Lower lobe of right lung (tissue), 2 donors: ENCODE results near the gene DENR. TPM values are rescaled to one million over a fixed set of nuclear protein-coding genes. Genes with fewer than 3 reads are reported as not detected.
A peak's percentile ranks its signal among the peaks of the same experiment; 100 is the strongest.
"Not testable (repeated sequence)": the region's sequence is repeated elsewhere in the genome, so short reads cannot be mapped to it uniquely, and the experiment has no call there.

ENCODE experiments used
- ATAC-seq, 2 donors: fragments of 200-7000 bp; cut with Tn5 transposase; one replicate each; pipeline ENCODE4 v1.9.1; 2020 to 2022; ENCODE audit warnings: mild to moderate bottlenecking in 2 of 2, moderate library complexity in 2 of 2
- DNase-seq: peaks from one replicate; pipeline ENCODE4 v3.0.0-alpha.2; 2020
- H3K27ac ChIP-seq: fragments of 200-600 bp; one replicate; pipeline ENCODE4 v1.8.0; 2022
- H3K27me3 ChIP-seq: fragments of 200-600 bp; one replicate; pipeline ENCODE4 v1.8.0; 2022; ENCODE audit warnings: low read depth
- H3K36me3 ChIP-seq: fragments of 200-600 bp; one replicate; pipeline ENCODE4 v1.8.0; 2022; ENCODE audit warnings: mild to moderate bottlenecking
- H3K4me1 ChIP-seq: fragments of 200-600 bp; one replicate; pipeline ENCODE4 v1.8.0; 2022
- H3K4me3 ChIP-seq: fragments of 200-600 bp; one replicate; pipeline ENCODE4 v1.8.0; 2022; ENCODE audit warnings: mild to moderate bottlenecking
- H3K9me3 ChIP-seq: fragments of 200-600 bp; one replicate; pipeline ENCODE4 v1.8.0; 2022
- intact Hi-C: fragments of 100-400 bp; cut with DNase I; formaldehyde crosslinking; loops from one replicate; pipeline ENCODE4 v1.11.0; 2022
- long read RNA-seq: library from polyadenylated mRNA; unstranded; transcript quantifications from one replicate; pipeline ENCODE4 v2.0.0, GENCODE V29; 2021
- total RNA-seq: library from RNA; stranded (reverse); fragmentation: NEBNext Ultra II Directional; extraction: Animal tissue kit (Norgen Biotek cat#: 25700); gene quantifications from one replicate; pipeline ENCODE4 v1.2.1, GENCODE V29; 2021
- TF ChIP-seq, protein P1 (sequence below): fragments of 200-600 bp; IDR thresholded peaks from one replicate; pipeline ENCODE4 v1.8.0; 2022; ENCODE audit warnings: antibody characterized with exemption, mild to moderate bottlenecking
- donor health status: DM: no; HTN: yes; CAD: no; lungs with severe emphysema.

The DENR gene, protein sequence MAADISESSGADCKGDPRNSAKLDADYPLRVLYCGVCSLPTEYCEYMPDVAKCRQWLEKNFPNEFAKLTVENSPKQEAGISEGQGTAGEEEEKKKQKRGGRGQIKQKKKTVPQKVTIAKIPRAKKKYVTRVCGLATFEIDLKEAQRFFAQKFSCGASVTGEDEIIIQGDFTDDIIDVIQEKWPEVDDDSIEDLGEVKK
- total RNA-seq: 30.9 TPM
- long read RNA-seq, transcript DENR-203 (2 exons, 699 nt): major isoform, 5 of 13 reads
- long read RNA-seq, partial matches to known transcripts: 3 of 13 reads
- long read RNA-seq, other reads (novel, unspliced or antisense): 5 of 13 reads

DNA sequence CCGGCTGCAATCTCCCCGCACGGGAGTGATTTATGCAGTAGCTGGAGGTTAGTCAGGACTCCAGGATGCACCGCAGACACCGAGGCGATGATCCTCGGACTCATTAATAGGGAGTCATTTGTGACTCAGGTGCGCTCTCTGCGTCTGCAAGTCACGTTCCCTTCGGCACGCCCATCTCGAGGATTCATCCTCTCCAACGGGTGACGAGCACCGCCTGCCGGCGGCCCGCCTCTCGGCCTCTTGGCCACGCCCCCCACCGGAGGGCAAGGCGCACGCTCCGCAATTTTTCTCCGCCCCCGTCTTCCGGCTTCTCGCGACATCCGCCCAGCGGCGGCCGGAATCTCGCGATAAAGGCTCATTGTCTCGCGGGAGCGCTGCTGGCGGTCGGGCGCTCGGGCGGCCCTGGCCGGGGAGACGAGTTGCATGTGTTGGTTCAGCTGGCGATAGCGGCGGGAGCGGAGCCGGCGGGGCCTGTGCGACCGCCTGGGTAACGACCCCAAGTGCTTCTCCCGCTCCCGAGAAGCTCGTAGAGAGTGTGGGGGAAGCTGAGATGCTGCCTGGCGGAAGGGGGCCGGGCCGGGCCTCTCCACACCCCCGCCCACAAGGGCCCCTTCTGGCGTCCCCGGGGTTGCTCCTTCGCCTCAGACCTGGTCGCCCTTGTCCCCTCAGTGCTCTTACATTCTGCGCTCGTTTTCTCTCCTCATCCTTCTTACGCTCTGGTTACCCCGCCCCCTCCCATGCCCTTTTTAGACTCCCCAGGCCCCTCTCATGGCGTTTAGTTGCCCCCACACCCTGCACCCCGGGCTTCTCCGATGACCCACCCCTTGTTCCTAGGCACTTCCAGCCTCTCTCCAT lies at the start of gene DENR:
TSS of gene DENR (plus strand) at position 361 of the 855 bp plus-strand sequence. CDS start 878 bp downstream, outside the sequence.
- DNase-seq: peak; percentile 98
- Histone ChIP-seq H3K4me1 (peaks cover 19% of the 10 kb centered on the region), H3K9me3 (no peaks in the 10 kb centered on the region), H3K36me3 (peaks cover 39% of the 10 kb centered on the region), H3K27ac (peak within 1 kb of the TSS; percentile 87), H3K27me3 (no peaks in the 10 kb centered on the region), H3K4me3 (peak within 1 kb of the TSS; percentile 71)
- peak; percentile 99 for ATAC-seq
- TF ChIP-seq, protein P1, sequence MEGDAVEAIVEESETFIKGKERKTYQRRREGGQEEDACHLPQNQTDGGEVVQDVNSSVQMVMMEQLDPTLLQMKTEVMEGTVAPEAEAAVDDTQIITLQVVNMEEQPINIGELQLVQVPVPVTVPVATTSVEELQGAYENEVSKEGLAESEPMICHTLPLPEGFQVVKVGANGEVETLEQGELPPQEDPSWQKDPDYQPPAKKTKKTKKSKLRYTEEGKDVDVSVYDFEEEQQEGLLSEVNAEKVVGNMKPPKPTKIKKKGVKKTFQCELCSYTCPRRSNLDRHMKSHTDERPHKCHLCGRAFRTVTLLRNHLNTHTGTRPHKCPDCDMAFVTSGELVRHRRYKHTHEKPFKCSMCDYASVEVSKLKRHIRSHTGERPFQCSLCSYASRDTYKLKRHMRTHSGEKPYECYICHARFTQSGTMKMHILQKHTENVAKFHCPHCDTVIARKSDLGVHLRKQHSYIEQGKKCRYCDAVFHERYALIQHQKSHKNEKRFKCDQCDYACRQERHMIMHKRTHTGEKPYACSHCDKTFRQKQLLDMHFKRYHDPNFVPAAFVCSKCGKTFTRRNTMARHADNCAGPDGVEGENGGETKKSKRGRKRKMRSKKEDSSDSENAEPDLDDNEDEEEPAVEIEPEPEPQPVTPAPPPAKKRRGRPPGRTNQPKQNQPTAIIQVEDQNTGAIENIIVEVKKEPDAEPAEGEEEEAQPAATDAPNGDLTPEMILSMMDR: peak; percentile 87
- intact Hi-C loops: loop anchor here (10.0 kb wide), 1 partner anchor 118 kb away; no protein-coding TSS in a partner anchor

DNA sequence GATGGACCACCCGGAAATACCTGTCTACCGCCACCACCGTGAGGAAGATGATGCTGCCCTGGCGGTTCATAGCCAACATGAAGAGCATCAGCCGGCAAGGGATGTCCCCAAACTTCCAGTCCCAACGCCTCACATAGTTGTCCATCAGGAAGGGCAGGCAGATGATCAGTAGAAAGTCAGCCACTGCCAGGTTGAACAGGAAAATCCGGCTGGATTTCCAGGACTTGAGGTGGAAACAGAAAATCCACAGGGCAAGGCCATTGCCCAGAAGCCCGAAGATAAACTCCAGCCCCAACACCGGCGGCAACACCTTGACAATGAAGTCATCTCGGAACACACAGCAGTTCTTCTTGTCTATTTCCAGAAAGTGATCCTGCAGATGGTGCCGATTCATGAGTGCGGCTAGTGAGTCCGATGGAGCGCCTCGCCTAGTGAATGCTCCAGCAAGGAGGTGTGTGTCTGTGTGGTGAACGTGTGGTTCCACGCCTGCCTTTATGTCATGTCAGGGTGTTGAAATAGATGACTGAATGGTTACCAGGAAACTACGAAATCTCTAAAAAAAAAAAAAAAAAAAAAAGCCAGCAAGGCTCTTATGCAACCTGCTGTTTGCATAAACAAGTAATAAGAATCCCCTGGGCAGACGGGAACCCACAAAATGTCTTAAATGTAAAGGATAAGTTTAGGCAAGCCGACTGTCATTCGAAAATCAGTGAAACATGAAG lies 49.6 kb upstream of the DENR start, which contains the start of gene HCAR2:
TSS of gene HCAR2 (minus strand) at position 468 of the 722 bp plus-strand sequence. CDS start at position 394, 74 bp downstream.
- ATAC-seq (peak; percentile 66 to 79), DNase-seq (peak; percentile 73)
- H3K4me1 ChIP-seq, H3K36me3 ChIP-seq, H3K27ac ChIP-seq, H3K9me3 ChIP-seq, H3K27me3 ChIP-seq, intact Hi-C loops: not testable (repeated sequence)
- peak within 1 kb of the TSS; percentile 8 for H3K4me3 ChIP-seq

DNA sequence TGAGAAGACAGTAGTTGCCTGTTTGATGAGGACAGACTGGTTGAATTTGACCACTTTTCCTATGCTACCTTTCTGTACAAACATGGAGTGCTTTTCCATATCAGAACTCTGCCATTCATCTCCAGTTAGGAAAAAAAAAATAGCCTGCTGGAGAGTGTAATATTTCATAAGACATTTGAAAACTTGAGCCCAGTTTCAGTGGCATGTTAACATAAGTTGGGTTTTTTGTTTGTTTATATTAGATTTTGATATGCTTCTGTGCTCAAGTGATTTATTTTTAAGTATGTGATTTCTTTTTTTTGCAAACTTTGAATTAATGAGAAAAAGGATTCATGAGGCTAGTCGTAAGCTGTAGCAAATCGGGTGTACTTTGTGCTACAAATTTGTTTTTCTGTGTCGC lies 48.8 kb upstream of the DENR start:
- H3K27ac ChIP-seq, H3K9me3 ChIP-seq, intact Hi-C loops: not testable (repeated sequence)

DNA sequence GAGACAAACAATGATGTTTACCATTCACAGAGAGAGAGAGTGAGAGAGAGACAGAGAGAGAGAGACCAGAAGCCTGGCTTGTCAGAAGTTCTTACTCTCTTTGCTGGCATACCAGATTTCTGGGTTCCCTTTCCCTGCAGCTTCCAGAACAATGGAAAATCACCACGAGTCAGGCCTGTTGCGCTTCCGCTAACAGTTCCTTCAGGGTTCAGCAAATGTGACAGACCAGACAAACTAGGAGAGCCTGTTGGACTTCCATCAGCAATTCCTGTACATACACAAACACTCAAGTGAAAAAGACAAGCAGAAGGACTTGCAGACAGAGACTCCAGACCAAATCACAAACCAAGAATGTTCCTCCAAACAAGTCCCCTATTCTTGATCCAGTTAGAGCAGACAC lies 43.3 kb upstream of the DENR start:
- H3K36me3 ChIP-seq, H3K4me3 ChIP-seq, DNase-seq, H3K27me3 ChIP-seq, intact Hi-C loops, ATAC-seq, H3K9me3 ChIP-seq, H3K27ac ChIP-seq, H3K4me1 ChIP-seq: not testable (repeated sequence)

More for the DNA sequence above, 48.8 kb upstream of the DENR start:
- not testable (repeated sequence) for H3K27me3 ChIP-seq, H3K4me1 ChIP-seq, ATAC-seq, H3K36me3 ChIP-seq, H3K4me3 ChIP-seq, DNase-seq

DNA sequence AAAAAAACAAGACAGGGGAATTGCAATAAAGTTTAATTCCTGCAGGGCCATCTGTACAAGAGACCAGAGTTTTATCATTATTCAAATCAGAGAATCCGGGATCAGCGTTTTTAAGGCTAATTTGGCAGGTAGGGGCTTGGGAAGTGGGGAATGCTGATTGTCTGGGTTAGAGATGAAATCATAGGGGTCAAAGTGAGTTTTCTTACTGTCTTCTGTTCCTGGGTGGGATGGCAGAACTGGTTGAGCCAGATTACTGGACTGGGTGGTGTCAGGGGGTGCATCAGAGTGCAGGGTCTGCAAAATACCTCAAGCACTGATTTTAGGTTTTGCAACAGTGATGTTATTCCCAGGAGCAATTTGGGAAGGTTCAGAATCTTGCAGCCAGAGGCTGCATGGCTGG lies 42.3 kb upstream of the DENR start:
- H3K4me1 ChIP-seq, H3K27ac ChIP-seq, H3K4me3 ChIP-seq, intact Hi-C loops, H3K9me3 ChIP-seq, DNase-seq, ATAC-seq, H3K27me3 ChIP-seq, H3K36me3 ChIP-seq: not testable (repeated sequence)

DNA sequence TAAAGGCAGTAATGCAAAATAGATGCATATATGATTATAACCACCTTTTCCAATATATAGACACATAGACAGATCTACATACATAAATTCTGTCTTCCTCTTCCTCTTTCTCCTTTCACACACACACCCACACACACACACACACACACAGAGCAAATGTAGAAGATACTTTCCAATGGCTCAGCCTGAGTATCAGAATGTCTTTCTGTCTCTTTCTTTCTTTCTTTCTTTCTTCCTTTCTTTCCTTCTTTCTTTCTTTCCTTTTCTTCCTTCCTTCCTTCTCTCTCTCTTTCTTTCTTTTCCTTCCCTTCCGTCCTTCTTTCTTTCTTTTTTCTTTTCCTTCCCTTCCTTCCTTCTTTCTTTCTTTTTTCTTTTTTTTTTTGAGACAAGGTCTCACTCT lies 41.4 kb upstream of the DENR start:
- DNase-seq, H3K4me1 ChIP-seq, H3K4me3 ChIP-seq, intact Hi-C loops, H3K27me3 ChIP-seq, ATAC-seq, H3K9me3 ChIP-seq, H3K27ac ChIP-seq, H3K36me3 ChIP-seq: not testable (repeated sequence)

DNA sequence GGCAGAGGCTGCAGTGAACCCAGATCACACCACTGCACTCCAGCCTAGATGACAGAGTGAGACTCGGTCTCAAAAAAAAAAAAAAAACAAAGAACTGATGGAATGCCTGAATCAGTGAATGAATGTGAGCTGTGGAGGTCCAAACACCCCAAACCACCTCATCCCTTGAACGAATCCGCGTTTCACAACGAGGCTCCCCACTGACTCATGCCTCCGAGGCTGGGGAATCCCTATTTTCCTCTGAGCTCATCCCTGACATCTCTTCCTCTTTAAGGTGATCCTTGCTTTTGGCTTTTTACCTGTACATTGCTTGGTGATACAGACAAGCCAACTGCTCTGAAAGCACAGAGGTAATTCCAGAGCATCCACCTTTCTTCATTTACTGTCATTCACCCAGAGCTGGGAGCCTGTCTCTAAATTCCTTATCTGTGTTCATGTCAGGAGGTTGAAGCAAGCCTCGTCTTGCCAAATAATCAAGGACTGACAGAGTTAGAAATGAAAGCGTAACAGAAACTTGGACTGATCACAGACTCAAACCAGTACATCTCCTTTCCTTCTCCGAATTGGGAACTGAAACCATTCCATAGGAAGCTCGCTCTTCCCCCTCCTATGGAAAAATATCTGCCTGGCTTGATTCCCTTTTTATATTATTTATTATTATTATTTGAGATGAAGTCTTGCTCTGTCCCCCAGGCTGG lies 39.0 kb upstream of the DENR start:
- DNase-seq, H3K4me1 ChIP-seq, H3K27ac ChIP-seq, H3K4me3 ChIP-seq, intact Hi-C loops, H3K36me3 ChIP-seq, H3K27me3 ChIP-seq, H3K9me3 ChIP-seq: not testable (repeated sequence)
- peak; percentile 55 to 60 for ATAC-seq

DNA sequence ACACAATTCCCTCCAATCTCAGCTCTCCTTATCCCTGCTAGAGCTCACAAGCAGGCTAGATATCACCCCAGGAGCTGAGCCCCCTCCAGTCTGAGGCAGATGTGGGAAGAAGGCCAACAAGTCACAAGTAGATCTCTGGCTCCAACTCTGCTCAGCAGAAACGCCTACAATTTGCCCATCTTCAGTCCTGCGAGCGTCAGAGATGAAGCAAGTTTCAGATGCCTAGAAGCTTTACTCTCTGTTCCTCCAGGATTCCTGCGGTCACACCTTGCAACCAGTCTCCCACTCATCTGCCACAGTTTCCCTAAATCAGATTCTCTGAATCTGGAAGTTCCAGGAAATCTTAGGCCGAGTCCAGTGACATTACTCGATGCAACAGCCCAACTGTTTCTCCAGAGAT lies 37.4 kb upstream of the DENR start:
- H3K27me3 ChIP-seq, H3K9me3 ChIP-seq, H3K27ac ChIP-seq, H3K4me1 ChIP-seq, H3K36me3 ChIP-seq, DNase-seq, H3K4me3 ChIP-seq, intact Hi-C loops: not testable (repeated sequence)
- peak; percentile 44 to 53 for ATAC-seq

DNA sequence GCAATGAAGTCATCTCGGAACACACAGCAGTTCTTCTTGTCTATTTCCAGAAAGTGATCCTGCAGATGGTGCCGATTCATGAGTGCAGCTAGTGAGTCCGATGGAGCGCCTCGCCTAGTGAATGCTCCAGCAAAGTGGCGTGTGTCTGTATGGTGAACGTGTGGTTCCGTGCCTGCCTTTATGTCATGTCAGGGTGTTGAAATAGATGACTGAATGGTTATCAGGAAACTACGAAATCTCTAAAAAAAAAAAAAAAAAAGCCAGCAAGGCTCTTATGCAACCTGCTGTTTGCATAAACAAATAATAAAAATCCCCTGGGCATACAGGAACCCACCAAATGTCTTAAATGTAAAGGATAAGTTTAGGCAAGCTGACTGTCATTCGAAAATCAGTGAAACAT lies 36.0 kb upstream of the DENR start, which contains the start of gene HCAR3:
TSS of gene HCAR3 (minus strand) at position 154 of the 400 bp plus-strand sequence. CDS start at position 80, 74 bp downstream.
- H3K36me3 ChIP-seq, DNase-seq, H3K9me3 ChIP-seq, intact Hi-C loops, H3K27me3 ChIP-seq, H3K27ac ChIP-seq, H3K4me3 ChIP-seq: not testable (repeated sequence)
- peak; percentile 50 to 70 for ATAC-seq
- peaks cover 13% of the 10 kb centered on the region for H3K4me1 ChIP-seq
